ENCODE data around the gene GIT1. TPM values are rescaled to one million over a fixed set of nuclear protein-coding genes. Genes with fewer than 3 reads are reported as not detected.

GIT1 gene
- total and polyA plus RNA-seq, 7 donors, result 13.6 to 31.3 (median 17.4) TPM

DNA sequence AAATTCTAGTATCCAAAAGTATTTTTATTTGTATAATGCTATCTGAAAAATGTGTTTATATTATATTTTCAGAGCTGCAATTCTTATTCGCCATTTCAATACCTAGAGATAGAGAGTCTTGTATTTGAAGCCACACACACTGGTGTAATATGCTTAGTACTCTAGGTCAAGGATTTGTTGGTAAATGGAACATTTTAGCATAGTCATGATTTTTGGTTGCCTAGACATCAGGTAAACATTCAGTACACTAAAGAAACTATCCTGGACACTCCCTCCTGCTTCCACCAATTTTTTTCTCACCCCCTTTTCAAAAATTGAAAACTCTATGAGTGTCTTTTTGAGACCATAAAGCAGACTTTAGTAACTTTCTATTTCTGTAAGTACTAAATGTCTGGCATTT is 43.4 kb downstream of the GIT1 start:
- H3K4me3 ChIP-seq, result no peak overlapping the region
- no peak for TF ChIP-seq EP300 (IDR thresholded peaks at IDR 0.05)
- no peak for DNase-seq
- WGBS, 2 donors, result 89 to 96% methylated on average over 1 of the region's 1 CpG
- no peaks in the 10 kb centered on the region for H3K27me3 ChIP-seq
- peaks cover 8 to 36% (median 11%) of the 10 kb centered on the region in 4 donors for H3K36me3 ChIP-seq
- intact Hi-C loops (cut with DNase I), result no loop called here
- H3K27ac ChIP-seq, result no peak overlapping the region
- H3K4me1 ChIP-seq, result no peaks in the 10 kb centered on the region
- H3K9me3 ChIP-seq, result no peaks in the 10 kb centered on the region

DNA sequence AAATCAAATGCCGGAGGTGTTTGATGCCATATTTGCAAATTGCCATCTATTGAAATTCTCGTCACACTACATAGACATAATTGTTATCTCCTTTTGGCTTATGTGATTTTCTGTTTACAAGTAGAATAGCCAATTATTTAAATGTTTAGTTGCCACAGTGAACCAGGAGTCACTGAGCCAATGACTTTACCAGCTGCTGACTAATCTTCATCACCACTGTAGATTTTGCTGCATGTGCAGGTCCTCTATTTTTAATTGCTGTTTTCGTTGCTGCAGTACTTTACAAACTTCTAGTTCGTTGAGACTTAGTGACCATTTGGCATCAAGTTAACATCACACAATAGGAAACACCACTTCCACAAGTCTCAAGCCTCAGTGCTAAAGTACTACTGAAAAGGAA is 45.4 kb downstream of the GIT1 start:
- no peak for DNase-seq
- Histone ChIP-seq H3K36me3 (peaks cover 8 to 53% (median 11%) of the 10 kb centered on the region in 4 donors), H3K27me3 (no peaks in the 10 kb centered on the region), H3K27ac (no peak overlapping the region), H3K4me1 (no peaks in the 10 kb centered on the region), H3K4me3 (no peak overlapping the region), H3K9me3 (no peaks in the 10 kb centered on the region)
- intact Hi-C loops (cut with DNase I), result no loop called here
- WGBS, 2 donors, result 86 to 90% methylated on average over 4 of the region's 4 CpGs
- TF ChIP-seq POLR2AphosphoS5 (IDR thresholded peaks at IDR 0.05) (no peak), EP300 (IDR thresholded peaks at IDR 0.05) (no peak), POLR2A (IDR thresholded peaks at IDR 0.05) (no peak)
- TF ChIP-seq, protein P1, sequence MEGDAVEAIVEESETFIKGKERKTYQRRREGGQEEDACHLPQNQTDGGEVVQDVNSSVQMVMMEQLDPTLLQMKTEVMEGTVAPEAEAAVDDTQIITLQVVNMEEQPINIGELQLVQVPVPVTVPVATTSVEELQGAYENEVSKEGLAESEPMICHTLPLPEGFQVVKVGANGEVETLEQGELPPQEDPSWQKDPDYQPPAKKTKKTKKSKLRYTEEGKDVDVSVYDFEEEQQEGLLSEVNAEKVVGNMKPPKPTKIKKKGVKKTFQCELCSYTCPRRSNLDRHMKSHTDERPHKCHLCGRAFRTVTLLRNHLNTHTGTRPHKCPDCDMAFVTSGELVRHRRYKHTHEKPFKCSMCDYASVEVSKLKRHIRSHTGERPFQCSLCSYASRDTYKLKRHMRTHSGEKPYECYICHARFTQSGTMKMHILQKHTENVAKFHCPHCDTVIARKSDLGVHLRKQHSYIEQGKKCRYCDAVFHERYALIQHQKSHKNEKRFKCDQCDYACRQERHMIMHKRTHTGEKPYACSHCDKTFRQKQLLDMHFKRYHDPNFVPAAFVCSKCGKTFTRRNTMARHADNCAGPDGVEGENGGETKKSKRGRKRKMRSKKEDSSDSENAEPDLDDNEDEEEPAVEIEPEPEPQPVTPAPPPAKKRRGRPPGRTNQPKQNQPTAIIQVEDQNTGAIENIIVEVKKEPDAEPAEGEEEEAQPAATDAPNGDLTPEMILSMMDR (IDR thresholded peaks at IDR 0.05), result no peak

DNA sequence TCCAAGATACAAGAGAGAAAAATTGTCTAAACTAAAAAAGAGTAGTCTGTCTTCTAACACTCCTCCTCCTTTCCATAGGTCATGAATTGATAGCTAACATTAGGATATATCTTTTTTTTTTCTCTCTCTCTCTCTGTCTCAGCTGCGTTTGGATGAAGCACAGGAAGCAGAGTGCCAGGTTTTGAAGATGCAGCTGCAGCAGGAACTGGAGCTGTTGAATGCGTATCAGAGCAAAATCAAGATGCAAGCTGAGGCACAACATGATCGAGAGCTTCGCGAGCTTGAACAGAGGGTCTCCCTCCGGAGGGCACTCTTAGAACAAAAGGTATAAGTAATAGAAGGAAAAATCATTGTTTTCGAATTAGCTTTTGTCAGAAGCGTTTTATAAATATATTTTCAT is 55.5 kb downstream of the GIT1 start:
- no peaks in the 10 kb centered on the region for H3K9me3 ChIP-seq
- no peak for DNase-seq
- H3K4me3 ChIP-seq, result no peak overlapping the region
- 95 to 98% methylated on average over 8 of the region's 8 CpGs for WGBS, 2 donors
- H3K27me3 ChIP-seq, result no peaks in the 10 kb centered on the region
- H3K36me3 ChIP-seq, result peaks cover 7 to 81% (median 22%) of the 10 kb centered on the region in 4 donors
- H3K27ac ChIP-seq, result no peak overlapping the region
- intact Hi-C loops (cut with DNase I), result no loop called here
- H3K4me1 ChIP-seq, result no peaks in the 10 kb centered on the region
- TF ChIP-seq POLR2AphosphoS5 (IDR thresholded peaks at IDR 0.05) (no peak), POLR2A (IDR thresholded peaks at IDR 0.05) (no peak), EP300 (IDR thresholded peaks at IDR 0.05) (no peak)
- TF ChIP-seq, protein P1 (IDR thresholded peaks at IDR 0.05), result no peak

DNA sequence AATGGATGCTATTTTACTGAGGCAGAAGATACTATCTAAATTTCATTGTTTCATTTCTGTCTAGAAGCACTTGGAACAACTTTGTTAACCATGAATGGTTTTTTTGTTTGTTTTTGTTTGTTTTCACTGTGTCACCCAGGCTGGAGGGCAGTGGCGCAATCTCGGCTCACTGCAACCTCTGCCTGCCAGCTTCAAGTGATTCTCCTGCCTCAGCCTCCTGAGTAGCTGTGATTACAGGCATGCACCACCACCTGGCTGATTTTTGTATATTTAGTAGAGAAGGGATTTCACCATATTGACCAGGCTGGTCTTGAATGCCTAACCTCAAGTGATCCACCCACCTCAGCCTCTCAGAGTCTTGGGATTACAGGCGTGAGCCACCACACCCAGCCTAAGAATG is 63.1 kb downstream of the GIT1 start:
- peaks cover 9 to 82% (median 17%) of the 10 kb centered on the region in 4 donors for H3K36me3 ChIP-seq
- intact Hi-C loops (cut with DNase I), result no loop called here
- TF ChIP-seq POLR2AphosphoS5 (IDR thresholded peaks at IDR 0.05) (no peak), POLR2A (IDR thresholded peaks at IDR 0.05) (no peak), EP300 (IDR thresholded peaks at IDR 0.05) (no peak)
- TF ChIP-seq, protein P1 (IDR thresholded peaks at IDR 0.05), result no peak

DNA sequence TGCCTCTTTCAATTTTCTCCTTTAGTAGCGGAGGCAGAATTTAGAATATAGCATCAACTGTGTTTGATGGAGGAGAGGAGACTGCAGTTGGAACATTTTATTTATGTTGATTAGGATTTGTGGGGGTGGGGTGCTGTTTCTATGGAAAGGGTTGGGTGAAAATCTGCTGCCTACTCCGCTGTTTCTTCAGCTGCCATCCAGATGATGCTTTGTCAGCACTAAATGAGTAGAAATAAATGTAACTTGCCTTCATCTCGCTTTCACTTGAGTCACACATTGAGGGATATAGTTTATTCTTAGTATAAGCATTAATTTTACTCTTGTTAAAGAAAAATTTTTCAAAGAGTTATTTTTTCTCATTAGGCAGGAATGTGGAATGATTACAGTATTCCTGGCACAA is 64.8 kb downstream of the GIT1 start:
- no peak for DNase-seq
- Histone ChIP-seq H3K27ac (no peak overlapping the region), H3K4me1 (no peaks in the 10 kb centered on the region), H3K36me3 (peaks cover 5 to 89% (median 22%) of the 10 kb centered on the region in 4 donors), H3K9me3 (no peaks in the 10 kb centered on the region), H3K4me3 (no peak overlapping the region), H3K27me3 (no peaks in the 10 kb centered on the region)
- TF ChIP-seq POLR2A (IDR thresholded peaks at IDR 0.05), result no peak
- no peak for TF ChIP-seq POLR2AphosphoS5 (IDR thresholded peaks at IDR 0.05)
- TF ChIP-seq, protein P1 (IDR thresholded peaks at IDR 0.05), result no peak
- no peak for TF ChIP-seq EP300 (IDR thresholded peaks at IDR 0.05)
- intact Hi-C loops (cut with DNase I), result no loop called here
- 97 to 99% methylated on average over 3 of the region's 3 CpGs for WGBS, 2 donors

More for the DNA sequence above, 63.1 kb downstream of the GIT1 start:
- no peaks in the 10 kb centered on the region for H3K27me3 ChIP-seq
- DNase-seq, result no peak
- no peak overlapping the region for H3K4me3 ChIP-seq
- H3K27ac ChIP-seq, result no peak overlapping the region
- H3K9me3 ChIP-seq, result no peaks in the 10 kb centered on the region
- 92 to 97% methylated on average over 3 of the region's 3 CpGs for WGBS, 2 donors
- H3K4me1 ChIP-seq, result no peaks in the 10 kb centered on the region

Other genes with a start within 250 kb of the GIT1 start
- 10 to 100 TPM; 46.3 to 65.4 (median 54.8) TPM for gene TAOK1, start 199.3 kb downstream of the GIT1 start, total RNA-seq
- 10 to 100 TPM in 1 of 3 donors, 1 to 10 TPM in 2; 3.6 to 10.8 (median 4.4) TPM for gene TAOK1, start 199.3 kb downstream of the GIT1 start, polyA plus RNA-seq
- gene ABHD15, start 22.6 kb downstream of the GIT1 start, total RNA-seq, result 10 to 100 TPM in 1 of 4 donors, 1 to 10 TPM in 3; 4.1 to 10.8 (median 6.7) TPM
- gene ABHD15, start 22.6 kb downstream of the GIT1 start, polyA plus RNA-seq, result 10 to 100 TPM in 1 of 3 donors, 1 to 10 TPM in 2; 4.9 to 10.3 (median 5.4) TPM
- 10 to 100 TPM; 28.8 to 41.8 (median 35.4) TPM for gene TP53I13, start 20.9 kb downstream of the GIT1 start, total RNA-seq
- gene TP53I13, start 20.9 kb downstream of the GIT1 start, polyA plus RNA-seq, result 10 to 100 TPM; 14.4 to 79.0 (median 20.3) TPM
- gene ANKRD13B, start 3.5 kb upstream of the GIT1 start, total RNA-seq, result 10 to 100 TPM in 1 of 4 donors, 1 to 10 TPM in 3; 5.4 to 17.2 (median 6.2) TPM
- gene ANKRD13B, start 3.5 kb upstream of the GIT1 start, polyA plus RNA-seq, result 1 to 10 TPM; 1.6 to 5.2 (median 3.0) TPM
- gene CORO6, start 33.3 kb upstream of the GIT1 start, total RNA-seq, result 10 to 100 TPM; 23.9 to 94.4 (median 35.1) TPM
- gene CORO6, start 33.3 kb upstream of the GIT1 start, polyA plus RNA-seq, result 1 to 10 TPM in 2 of 3 donors, under 1 TPM in 1; 0.23 to 4.9 (median 3.0) TPM